HG02970 (cell line): Measurements from ENCODE around the gene IL17RC.
"Not testable (repeated sequence)": the region's sequence is repeated elsewhere in the genome, so short reads cannot be mapped to it uniquely, and the experiment has no call there.

Experiments
- ATAC-seq: cut with Tn5 transposase; IDR thresholded peaks from one replicate; pipeline ENCODE4 v1.9.1; 2021; ENCODE audit warnings: mild to moderate bottlenecking, moderate library complexity, moderate number of reproducible peaks; ENCODE audit not compliant: unreplicated experiment, low FRiP score

The IL17RC gene

GRCh38 chr3:9914559-9915253 lies 2.2 kb upstream of the IL17RC start:
- ATAC-seq, result no peak

- no peak for ATAC-seq
Measured at GRCh38 chr3:9915254-9916141, 1.4 kb upstream of the IL17RC start.

- no peak for ATAC-seq
Measured at GRCh38 chr3:9916346-9916733, 558 bp upstream of the IL17RC start.

GRCh38 chr3:9917820-9918219 lies 922 bp downstream of the IL17RC start:
- no peak for ATAC-seq

- no peak for ATAC-seq
Measured at GRCh38 chr3:9918261-9919038, 1.6 kb downstream of the IL17RC start.

- ATAC-seq, result no peak
Measured at GRCh38 chr3:9928158-9928557, 11.3 kb downstream of the IL17RC start.

GRCh38 chr3:9930804-9931418 lies 14.0 kb downstream of the IL17RC start:
- no peak for ATAC-seq

- ATAC-seq, result no peak
Measured at GRCh38 chr3:9932535-9932842, 15.6 kb downstream of the IL17RC start.

GRCh38 chr3:9932843-9933560 lies 16.1 kb downstream of the IL17RC start:
- ATAC-seq, result peak; percentile 65

GRCh38 chr3:9933561-9934234 lies 16.8 kb downstream of the IL17RC start, which contains the start of gene CRELD1:
CRELD1 (plus strand) TSS chr3:9933834; CDS start chr3:9934439, 605 bp downstream.
- ATAC-seq, result peak; percentile 81

GRCh38 chr3:9934235-9934621 lies 17.3 kb downstream of the IL17RC start:
- no peak for ATAC-seq

- ATAC-seq, result no peak
Measured at GRCh38 chr3:9934993-9935392, 18.1 kb downstream of the IL17RC start.

- ATAC-seq, result no peak
Measured at GRCh38 chr3:9935966-9936510, 19.1 kb downstream of the IL17RC start.

- ATAC-seq, result no peak
Measured at GRCh38 chr3:9937486-9938238, 20.8 kb downstream of the IL17RC start.

- no peak for ATAC-seq
Measured at GRCh38 chr3:9938966-9939365, 22.1 kb downstream of the IL17RC start.

GRCh38 chr3:9939906-9940305 lies 23.0 kb downstream of the IL17RC start:
- ATAC-seq, result not testable (repeated sequence)

GRCh38 chr3:9940746-9941145 lies 23.8 kb downstream of the IL17RC start:
- no peak for ATAC-seq

GRCh38 chr3:9942164-9942563 lies 25.3 kb downstream of the IL17RC start:
- no peak for ATAC-seq
